Epithelial cell of esophagus (primary cell): ENCODE measurements around the gene NDRG4.

ENCODE experiments used
- DNase-seq: peaks from one replicate; pipeline ENCODE4 v3.0.0; 2010; ENCODE audit warnings: low read depth
- H3K4me3 ChIP-seq: 2 replicates; pipeline ENCODE4 v1.5.1; 2011; ENCODE audit warnings: mild to moderate bottlenecking, low read length, control low read depth
- CTCF ChIP-seq: IDR thresholded peaks from 2 replicates; pipeline ENCODE4 v1.5.1; 2011; ENCODE audit warnings: low read depth, mild to moderate bottlenecking, low read length, control low read depth, inconsistent platforms; ENCODE audit not compliant: insufficient read depth; ENCODE audit errors: missing control alignments

The NDRG4 gene

GRCh38 chr16:58543685-58544084 is 43.7 kb downstream of the NDRG4 start:
- no peak for DNase-seq
- TF ChIP-seq CTCF, result no peak
- no peak overlapping the region for H3K4me3 ChIP-seq

- no peak overlapping the region for H3K4me3 ChIP-seq
- no peak for TF ChIP-seq CTCF
- DNase-seq, result no peak
Observed at GRCh38 chr16:58548378-58548777, 48.4 kb downstream of the NDRG4 start.

- DNase-seq, result no peak
- H3K4me3 ChIP-seq, result no peak overlapping the region
- TF ChIP-seq CTCF, result no peak
Observed at GRCh38 chr16:58551496-58551895, 51.6 kb downstream of the NDRG4 start.

GRCh38 chr16:58556678-58557077 is 56.7 kb downstream of the NDRG4 start:
- no peak for TF ChIP-seq CTCF
- DNase-seq, result no peak
- H3K4me3 ChIP-seq, result no peak overlapping the region
